ENCODE measurements around the gene CRYBB1. TPM values are rescaled to one million over a fixed set of nuclear protein-coding genes. Genes with fewer than 3 reads are reported as not detected.

Gene CRYBB1
- total and polyA plus RNA-seq, 2 donors from 2014 or later: 0.54 to 1.7 TPM

DNA sequence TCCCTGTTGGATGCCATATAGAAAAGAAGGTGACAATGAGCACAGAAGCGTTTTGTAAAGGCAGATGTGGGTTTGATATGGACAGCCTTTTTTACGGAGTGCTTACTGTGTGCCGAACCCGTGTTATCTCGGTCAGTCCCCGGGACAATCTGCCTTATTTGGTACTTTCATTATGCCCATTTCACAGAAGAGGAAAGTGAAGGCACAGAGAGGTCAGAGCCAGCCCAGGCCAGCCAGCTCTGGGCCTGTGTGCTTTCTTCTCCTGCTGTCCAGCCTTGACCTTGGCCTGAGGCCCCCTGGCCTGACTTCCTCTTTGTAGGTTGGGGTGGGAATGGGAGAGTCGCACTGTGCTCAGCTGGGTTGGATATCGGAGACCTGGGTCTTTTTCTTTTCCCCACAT, 628 bp upstream of the CRYBB1 start:
- TF ChIP-seq, protein P1, sequence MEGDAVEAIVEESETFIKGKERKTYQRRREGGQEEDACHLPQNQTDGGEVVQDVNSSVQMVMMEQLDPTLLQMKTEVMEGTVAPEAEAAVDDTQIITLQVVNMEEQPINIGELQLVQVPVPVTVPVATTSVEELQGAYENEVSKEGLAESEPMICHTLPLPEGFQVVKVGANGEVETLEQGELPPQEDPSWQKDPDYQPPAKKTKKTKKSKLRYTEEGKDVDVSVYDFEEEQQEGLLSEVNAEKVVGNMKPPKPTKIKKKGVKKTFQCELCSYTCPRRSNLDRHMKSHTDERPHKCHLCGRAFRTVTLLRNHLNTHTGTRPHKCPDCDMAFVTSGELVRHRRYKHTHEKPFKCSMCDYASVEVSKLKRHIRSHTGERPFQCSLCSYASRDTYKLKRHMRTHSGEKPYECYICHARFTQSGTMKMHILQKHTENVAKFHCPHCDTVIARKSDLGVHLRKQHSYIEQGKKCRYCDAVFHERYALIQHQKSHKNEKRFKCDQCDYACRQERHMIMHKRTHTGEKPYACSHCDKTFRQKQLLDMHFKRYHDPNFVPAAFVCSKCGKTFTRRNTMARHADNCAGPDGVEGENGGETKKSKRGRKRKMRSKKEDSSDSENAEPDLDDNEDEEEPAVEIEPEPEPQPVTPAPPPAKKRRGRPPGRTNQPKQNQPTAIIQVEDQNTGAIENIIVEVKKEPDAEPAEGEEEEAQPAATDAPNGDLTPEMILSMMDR (IDR thresholded peaks at IDR 0.05; ENCODE audit: borderline replicate concordance, extremely low read depth, insufficient read depth): no peak
- FAIRE-seq: no peak
- Histone ChIP-seq H3K4me3 (ENCODE audit: low read length in 3 of 3) (no peak overlapping the region), H3K27ac (ENCODE audit: low read depth in 2 of 2, low read length in 2 of 2) (no peak overlapping the region), H3K27me3 (ENCODE audit: control insufficient read depth, insufficient read depth, low read length) (no peaks in the 10 kb centered on the region), H3K9me3 (ENCODE audit: control insufficient read depth in 2 of 3, insufficient read depth in 1 of 3, low read length in 3 of 3) (no peaks in the 10 kb centered on the region), H3K4me1 (ENCODE audit: control insufficient read depth in 2 of 3, insufficient read depth in 2 of 3, low read depth in 1 of 3, low read length in 3 of 3) (no peaks in the 10 kb centered on the region), H3K36me3 (ENCODE audit: control insufficient read depth in 2 of 3, insufficient read depth in 3 of 3, low read length in 3 of 3) (no peaks in the 10 kb centered on the region), H3K9ac (ENCODE audit: low read length in 3 of 3) (no peak overlapping the region)
- no peak for DNase-seq
- intact Hi-C loops (cut with DNase I): no loop called here

DNA sequence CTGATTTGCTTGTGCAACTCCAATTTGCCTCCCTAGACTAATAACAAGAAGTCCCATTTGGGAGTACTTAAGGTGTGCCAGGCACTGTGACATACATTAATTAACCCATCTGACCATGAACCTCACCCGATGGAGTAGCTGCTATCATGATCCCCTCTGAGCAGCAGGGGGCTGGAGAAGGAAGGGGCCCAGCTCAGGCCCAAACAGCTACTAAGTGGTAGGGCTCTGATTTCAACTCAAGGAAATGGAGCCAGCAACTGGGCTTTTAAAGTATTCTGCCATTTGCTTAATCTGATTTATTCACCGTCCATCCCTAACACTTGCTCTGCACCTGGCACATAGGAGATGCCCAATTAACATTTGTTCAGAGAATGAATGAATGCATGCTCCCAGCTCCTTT, 1.2 kb downstream of the CRYBB1 start:
- no peak overlapping the region for H3K9ac ChIP-seq (ENCODE audit: low read length in 3 of 3)
- FAIRE-seq: no peak
- intact Hi-C loops (cut with DNase I): no loop called here
- no peaks in the 10 kb centered on the region for H3K9me3 ChIP-seq (ENCODE audit: control insufficient read depth in 2 of 3, insufficient read depth in 1 of 3, low read length in 3 of 3)
- H3K4me1 ChIP-seq (ENCODE audit: control insufficient read depth in 2 of 3, insufficient read depth in 2 of 3, low read depth in 1 of 3, low read length in 3 of 3): no peaks in the 10 kb centered on the region
- H3K36me3 ChIP-seq (ENCODE audit: control insufficient read depth in 2 of 3, insufficient read depth in 3 of 3, low read length in 3 of 3): no peaks in the 10 kb centered on the region
- TF ChIP-seq, protein P1 (IDR thresholded peaks at IDR 0.05; ENCODE audit: borderline replicate concordance, extremely low read depth, insufficient read depth): no peak
- DNase-seq: no peak
- H3K4me3 ChIP-seq (ENCODE audit: low read length in 3 of 3): no peak overlapping the region
- no peak overlapping the region for H3K27ac ChIP-seq (ENCODE audit: low read depth in 2 of 2, low read length in 2 of 2)
- no peaks in the 10 kb centered on the region for H3K27me3 ChIP-seq (ENCODE audit: control insufficient read depth, insufficient read depth, low read length)

DNA sequence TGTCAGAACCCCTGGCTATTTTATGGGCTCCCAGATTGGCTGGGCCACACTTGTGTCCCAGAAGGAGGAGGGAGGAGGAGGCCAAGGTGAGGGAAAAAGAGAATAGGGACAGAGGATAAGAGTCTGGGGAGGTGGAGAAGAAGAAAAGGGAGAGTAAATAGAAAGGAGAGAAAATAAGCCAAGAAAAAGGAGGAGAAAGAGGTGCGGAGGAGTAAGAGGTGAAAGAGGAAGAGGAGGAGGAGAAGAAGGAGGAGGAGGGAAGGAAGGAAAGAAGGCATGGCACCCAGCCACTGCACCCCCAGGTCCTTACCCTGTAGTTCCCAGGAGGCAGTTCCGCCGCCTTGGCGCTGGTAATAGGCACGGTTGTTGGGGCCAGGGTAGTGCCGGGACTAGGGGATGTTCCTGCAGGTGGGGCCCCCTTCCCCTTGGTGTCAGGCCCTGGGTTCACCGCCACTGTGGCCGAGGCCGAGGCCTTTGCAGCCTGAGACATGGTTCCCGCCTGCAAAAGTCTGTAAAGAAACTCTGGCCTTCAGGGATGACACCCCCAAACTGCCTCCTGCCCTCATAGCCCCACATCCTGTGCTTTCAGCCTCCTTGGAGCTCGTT, 1.9 kb downstream of the CRYBB1 start:
- no peak for DNase-seq
- TF ChIP-seq, protein P1 (IDR thresholded peaks at IDR 0.05; ENCODE audit: borderline replicate concordance, extremely low read depth, insufficient read depth): no peak
- Histone ChIP-seq H3K4me3 (ENCODE audit: low read length in 3 of 3) (no peak overlapping the region), H3K27ac (ENCODE audit: low read depth in 2 of 2, low read length in 2 of 2) (no peak overlapping the region), H3K4me1 (ENCODE audit: control insufficient read depth in 2 of 3, insufficient read depth in 2 of 3, low read depth in 1 of 3, low read length in 3 of 3) (no peaks in the 10 kb centered on the region), H3K9me3 (ENCODE audit: control insufficient read depth in 2 of 3, insufficient read depth in 1 of 3, low read length in 3 of 3) (no peaks in the 10 kb centered on the region), H3K36me3 (ENCODE audit: control insufficient read depth in 2 of 3, insufficient read depth in 3 of 3, low read length in 3 of 3) (no peaks in the 10 kb centered on the region), H3K27me3 (ENCODE audit: control insufficient read depth, insufficient read depth, low read length) (no peaks in the 10 kb centered on the region), H3K9ac (ENCODE audit: low read length in 3 of 3) (no peak overlapping the region)
- intact Hi-C loops (cut with DNase I): no loop called here
- no peak for FAIRE-seq

DNA sequence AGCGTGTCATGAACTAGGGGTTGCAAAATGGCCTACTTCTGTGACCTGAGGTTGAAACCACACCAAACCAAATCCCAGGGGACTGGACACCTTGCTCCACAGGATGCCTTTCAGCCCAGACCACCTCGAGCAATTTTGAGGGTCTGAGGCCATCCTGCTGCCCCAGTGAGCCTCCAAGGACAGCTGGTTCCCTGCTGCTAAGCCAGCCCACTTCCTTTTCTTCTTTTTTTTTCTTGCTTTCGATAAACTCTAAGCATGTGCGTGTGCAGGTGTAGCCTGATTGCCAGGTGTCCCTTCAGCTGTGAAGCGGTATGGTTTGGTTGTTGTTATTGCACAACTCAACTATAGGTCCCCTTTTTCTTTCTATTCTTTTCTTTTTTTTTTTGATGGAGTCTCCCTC, 2.7 kb downstream of the CRYBB1 start:
- no peaks in the 10 kb centered on the region for H3K27me3 ChIP-seq (ENCODE audit: control insufficient read depth, insufficient read depth, low read length)
- no peak overlapping the region for H3K27ac ChIP-seq (ENCODE audit: low read depth in 2 of 2, low read length in 2 of 2)
- no peaks in the 10 kb centered on the region for H3K4me1 ChIP-seq (ENCODE audit: control insufficient read depth in 2 of 3, insufficient read depth in 2 of 3, low read depth in 1 of 3, low read length in 3 of 3)
- intact Hi-C loops (cut with DNase I): no loop called here
- TF ChIP-seq, protein P1 (IDR thresholded peaks at IDR 0.05; ENCODE audit: borderline replicate concordance, extremely low read depth, insufficient read depth): no peak
- no peak for FAIRE-seq
- no peaks in the 10 kb centered on the region for H3K36me3 ChIP-seq (ENCODE audit: control insufficient read depth in 2 of 3, insufficient read depth in 3 of 3, low read length in 3 of 3)
- no peaks in the 10 kb centered on the region for H3K9me3 ChIP-seq (ENCODE audit: control insufficient read depth in 2 of 3, insufficient read depth in 1 of 3, low read length in 3 of 3)
- DNase-seq: no peak
- H3K4me3 ChIP-seq (ENCODE audit: low read length in 3 of 3): no peak overlapping the region
- H3K9ac ChIP-seq (ENCODE audit: low read length in 3 of 3): no peak overlapping the region

Measured in kidney (tissue), 14 donors.